K562 (cell line): ENCODE measurements around the gene CRYBG1. TPM values are rescaled to one million over a fixed set of nuclear protein-coding genes. Genes with fewer than 3 reads are reported as not detected.

Source experiments
- ATAC-seq: fragments of 200-7000 bp; cut with Tn5 transposase; 3 replicates; pipeline ENCODE4 v1.9.1; 2020; ENCODE audit warnings: moderate library complexity
- BruUV-seq: library from RNA; stranded (reverse); fragments of 400-500 nt; replicated peaks from 2 replicates; lab custom pipeline; 2021; lab: Mats Ljungman, UMichigan
- CTCF ChIA-PET: fragments of 300-600 bp; formaldehyde crosslinking; extraction: SDS; loops from one replicate; lab custom pipeline; 2021; ENCODE audit warnings: low intra/inter-chr PET ratio; lab: Yijun Ruan, JAX
- POLR2A ChIA-PET: fragments of 300-600, 350-650 bp; sonication (Branson Sonifier 250); formaldehyde crosslinking; extraction: SDS; loops from one replicate; lab custom pipeline; 2021; ENCODE audit warnings: antibody characterized with exemption, inconsistent platforms; lab: Yijun Ruan, JAX
- DNase-seq, 4 experiments: peaks; one replicate each; pipeline versions ENCODE4 v3.0.0 to v3.0.0-alpha.2; 2011 to 2018; ENCODE audit warnings: low spot score in 3 of 4, mixed read lengths in 3 of 4; ENCODE audit errors: extremely low read depth in 1 of 4
- FAIRE-seq: peaks from 2 replicates; lab custom pipeline; 2011; peaks lifted over from hg19 to GRCh38; lab: Jason Lieb, UNC
- H2AFZ ChIP-seq: 2 replicates; pipeline ENCODE4 v1.6.0; 2011; ENCODE audit warnings: low read depth, low read length, control low read depth, inconsistent platforms
- H3K27ac ChIP-seq: fragments of 200-600 bp; 3 replicates; pipeline ENCODE4 v1.8.0; 2011; ENCODE audit warnings: low read depth, mild to moderate bottlenecking, control low read depth, inconsistent platforms, low read length, moderate library complexity, mixed read lengths; ENCODE audit errors: extremely low read depth
- H3K27me3 ChIP-seq, 2 experiments: fragments of 300-600 bp in 1 of 2; 2 replicates in 1 of 2; 3 replicates in 1 of 2; pipeline versions ENCODE4 v1.6.0 to v1.8.0; 2011; ENCODE audit warnings: inconsistent platforms in 2 of 2, low read length in 2 of 2, mild to moderate bottlenecking in 1 of 2, mixed read lengths in 1 of 2, moderate library complexity in 1 of 2; ENCODE audit not compliant: control insufficient read depth in 2 of 2, insufficient read depth in 2 of 2
- H3K36me3 ChIP-seq: fragments of 300-600 bp; 3 replicates; pipeline ENCODE4 v1.8.0; 2011; ENCODE audit warnings: mild to moderate bottlenecking, low read length, inconsistent platforms; ENCODE audit not compliant: control insufficient read depth, insufficient read depth
- H3K4me1 ChIP-seq, 2 experiments: fragments of 200-600 bp in 1 of 2; replicated peaks in 1 of 2; 2 replicates in 1 of 2; 3 replicates in 1 of 2; pipeline versions ENCODE4 v1.5.1 to v1.8.0; 2011; ENCODE audit warnings: inconsistent platforms in 2 of 2, low read length in 2 of 2, mild to moderate bottlenecking in 1 of 2, mixed read lengths in 1 of 2, moderate library complexity in 1 of 2; ENCODE audit not compliant: control insufficient read depth in 2 of 2, insufficient read depth in 2 of 2
- H3K4me2 ChIP-seq: 2 replicates; pipeline ENCODE4 v1.6.1; 2011; ENCODE audit warnings: low read length, control low read depth, inconsistent platforms, mixed read lengths; ENCODE audit not compliant: insufficient read depth
- H3K4me3 ChIP-seq: fragments of 200-600 bp; sonication (generic), shearing (Covaris generic); 2 replicates; pipeline ENCODE4 v1.5.1; 2016; ENCODE audit warnings: control low read depth, inconsistent platforms
- H3K79me2 ChIP-seq: fragments of 200-600 bp; 3 replicates; pipeline ENCODE4 v1.8.0; 2011; ENCODE audit warnings: low read length, inconsistent platforms; ENCODE audit not compliant: control insufficient read depth, insufficient read depth
- H3K9ac ChIP-seq, 2 experiments: 2 replicates each; pipeline versions ENCODE4 v1.6.0 to v1.6.1; 2011; ENCODE audit warnings: low read depth in 2 of 2, low read length in 2 of 2, control low read depth in 1 of 2, inconsistent platforms in 1 of 2, mild to moderate bottlenecking in 1 of 2, mixed read lengths in 1 of 2; ENCODE audit not compliant: insufficient read depth in 1 of 2
- H3K9me1 ChIP-seq: one replicate; pipeline ENCODE4 v1.6.0; 2011; ENCODE audit warnings: inconsistent platforms, mild to moderate bottlenecking, low read length, moderate library complexity; ENCODE audit not compliant: control insufficient read depth, insufficient read depth
- H3K9me3 ChIP-seq: replicated peaks from 2 replicates; pipeline ENCODE4 v1.5.1; 2011; ENCODE audit warnings: low read depth, low read length, inconsistent platforms; ENCODE audit not compliant: control insufficient read depth, insufficient read depth
- H4K20me1 ChIP-seq: replicated peaks from 2 replicates; pipeline ENCODE4 v1.6.1; 2011; ENCODE audit warnings: low read length, inconsistent platforms, mixed read lengths; ENCODE audit not compliant: control insufficient read depth, insufficient read depth
- FOS ChIP-seq: IDR thresholded peaks from 3 replicates; pipeline ENCODE4 v1.6.1; 2011; ENCODE audit not compliant: insufficient read length; ENCODE audit errors: extremely low read depth
- FOSL1 ChIP-seq: fragments of 200-800 bp; sonication (Bioruptor generic); conservative IDR thresholded peaks from 2 replicates; pipeline ENCODE4 v1.6.1; 2016; ENCODE audit warnings: missing genetic modification characterization, missing compliant biosample characterization
- HCFC1 ChIP-seq: IDR thresholded peaks from 2 replicates; pipeline ENCODE4 v1.6.1; 2012; ENCODE audit warnings: low read depth, low read length, improper control_type of control experiment
- JUN ChIP-seq, 2 experiments: sonication (generic) in 1 of 2; formaldehyde crosslinking in 1 of 2; IDR thresholded peaks; 2 replicates each; pipeline versions ENCODE4 v1.6.1 to v1.8.0; 2012 to 2022; ENCODE audit warnings: borderline replicate concordance in 2 of 2, mild to moderate bottlenecking in 2 of 2, improper control_type of control experiment in 1 of 2, low read depth in 1 of 2, low read length in 1 of 2, missing genetic modification reagents in 1 of 2
- MAFG ChIP-seq: fragments of 450-650 bp; conservative IDR thresholded peaks from 2 replicates; pipeline ENCODE4 v1.6.1; 2016; ENCODE audit warnings: missing genetic modification characterization, missing compliant biosample characterization
- MTA3 ChIP-seq: fragments of 450-650 bp; formaldehyde crosslinking; IDR thresholded peaks from 2 replicates; pipeline ENCODE4 v1.6.1; 2017; ENCODE audit warnings: mild to moderate bottlenecking, borderline replicate concordance
- WHSC1 ChIP-seq: IDR thresholded peaks from one replicate; pipeline ENCODE4 v1.6.1; 2012; ENCODE audit warnings: low read length, control low read depth, inconsistent platforms
- ZC3H4 ChIP-seq: sonication (generic); formaldehyde crosslinking; IDR thresholded peaks from 2 replicates; pipeline ENCODE4 v1.9.0; 2021; ENCODE audit warnings: missing genetic modification reagents, borderline replicate concordance
- WGBS: fragments of 100-300 bp; shearing (Covaris generic); methylation state at CpG from one replicate; pipeline ENCODE4 v1.1.6; 2016; ENCODE audit warnings: low coverage, mixed read lengths; ENCODE audit not compliant: insufficient coverage; ENCODE audit errors: missing lambda C conversion rate; 5-methylcytosine and 5-hydroxymethylcytosine counted together
- in situ Hi-C: fragments of 300-500 bp; cut with MboI; formaldehyde crosslinking; loops from 4 replicates; pipeline ENCODE4 v1.15.0; 2018; ENCODE audit warnings: inconsistent platforms, mixed read lengths
- intact Hi-C: fragments of 100-400 bp; cut with micrococcal nuclease; formaldehyde crosslinking; loops from 2 replicates; pipeline ENCODE4 v1.14.2; 2022
- polyA plus RNA-seq, 8 experiments: library from polyadenylated mRNA; depleted of rRNA in 4 of 8; stranded (reverse) in 5 of 8; unstranded in 3 of 8; fragments of >200 nt; fragmentation: Nextera tagmentation in 2 of 8; fragmentation: Illumina TruSeq in 1 of 8; extraction: Ambion mirVana in 2 of 8; extraction: Trizol in 1 of 8; gene quantifications; 2 replicates each; pipeline versions ENCODE4 v1.2.1 to v1.2.3, GENCODE V29; 2011 to 2014; ENCODE audit warnings: inconsistent platforms in 1 of 8, missing spikeins in 1 of 8
- total RNA-seq, 7 experiments: library from RNA; depleted of rRNA in 6 of 7; stranded (reverse); fragments of >200 nt in 6 of 7; fragmentation: Illumina TruSeq in 2 of 7; extraction: Trizol in 2 of 7; gene quantifications; 2 replicates each; pipeline versions ENCODE4 v1.2.1 to v1.2.3, GENCODE V29; 2011 to 2021; ENCODE audit warnings: low replicate concordance in 1 of 7

Gene CRYBG1
- total and polyA plus RNA-seq, 9 of the 15 experiments (the other 6 are each of a cell fraction or from before 2014, with no cell fraction given): 0.07 to 0.47 (median 0.11) TPM

DNA sequence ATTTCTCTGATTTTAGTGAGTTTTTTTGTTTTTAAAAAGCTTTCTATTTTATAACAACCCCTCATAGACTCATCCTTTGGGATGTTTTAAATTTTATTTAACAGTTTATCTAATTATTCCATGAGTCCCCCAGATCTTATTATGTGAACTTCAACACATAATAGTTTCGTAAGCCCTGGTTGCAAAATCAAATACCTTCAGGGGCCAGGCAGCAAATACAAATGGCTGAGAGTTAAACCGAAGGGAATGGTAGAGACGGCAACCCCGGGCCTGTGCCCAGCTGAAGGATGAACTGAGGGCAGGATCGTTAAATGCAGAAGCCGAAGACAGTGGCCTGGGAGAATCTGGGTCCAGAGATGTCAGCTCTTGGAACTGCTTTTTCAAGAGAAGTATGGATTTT lies 180.4 kb downstream of the CRYBG1 start:
- Histone ChIP-seq H2AFZ (no peak overlapping the region), H3K36me3 (no peaks in the 10 kb centered on the region), H3K9ac (no peak overlapping the region), H3K4me3 (no peak overlapping the region), H3K79me2 (no peaks in the 10 kb centered on the region), H3K27me3 (peaks cover 36 to 40% of the 10 kb centered on the region in 2 experiments), H3K27ac (no peak overlapping the region), H4K20me1 (no peaks in the 10 kb centered on the region), H3K9me1 (no peaks in the 10 kb centered on the region), H3K4me2 (no peak overlapping the region), H3K9me3 (no peaks in the 10 kb centered on the region), H3K4me1 (no peaks in the 10 kb centered on the region)
- ATAC-seq: no peak
- WGBS: 15% methylated on average over 6 of the region's 6 CpGs
- CTCF ChIA-PET: no interaction called here
- POLR2A ChIA-PET: no interaction called here
- no peak for DNase-seq
- FAIRE-seq: no peak
- no TSS peak for BruUV-seq
- in situ Hi-C loops (no loop called here), intact Hi-C loops (no loop called here)
- TF ChIP-seq MAFG (tag) (no peak), ZC3H4 (CRISPR knock-in tag) (no peak), HCFC1 (no peak), JUN (IDR thresholded peaks at IDR 0.05; ENCODE audit: borderline replicate concordance, low read depth, low read length) (no peak), JUN (CRISPR knock-in tag; IDR thresholded peaks at IDR 0.05; ENCODE audit: borderline replicate concordance) (no peak), MTA3 (no peak), FOS (no peak), FOSL1 (tag) (no peak), WHSC1 (no peak)
